ENCODE results near the gene GUCY1B1.
A peak's percentile ranks its signal among the peaks of the same experiment; 100 is the strongest.

Gene GUCY1B1

DNA sequence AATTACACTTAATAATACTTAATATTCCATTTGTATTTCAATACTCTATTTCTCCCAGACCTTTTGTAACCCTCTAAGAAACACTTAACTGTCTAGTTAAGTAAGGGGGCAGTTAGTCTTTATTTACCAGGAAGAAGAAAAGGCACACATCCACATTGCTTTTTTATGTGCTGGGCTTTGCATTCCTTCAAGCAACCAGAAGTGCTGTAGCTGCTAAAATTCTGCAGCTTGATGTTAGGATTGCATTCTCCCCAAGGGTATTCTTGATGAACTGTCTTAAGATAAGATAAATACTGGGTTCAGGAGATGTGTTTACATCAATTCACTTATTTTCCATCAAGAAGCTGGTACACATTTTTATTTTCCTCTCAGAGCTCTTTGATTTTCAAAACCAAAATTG lies 83.3 kb downstream of the GUCY1B1 start:
- H3K4me2 ChIP-seq (ENCODE audit: low read length), result no peak overlapping the region
- no peak overlapping the region for H3K18ac ChIP-seq (ENCODE audit: low read length)

DNA sequence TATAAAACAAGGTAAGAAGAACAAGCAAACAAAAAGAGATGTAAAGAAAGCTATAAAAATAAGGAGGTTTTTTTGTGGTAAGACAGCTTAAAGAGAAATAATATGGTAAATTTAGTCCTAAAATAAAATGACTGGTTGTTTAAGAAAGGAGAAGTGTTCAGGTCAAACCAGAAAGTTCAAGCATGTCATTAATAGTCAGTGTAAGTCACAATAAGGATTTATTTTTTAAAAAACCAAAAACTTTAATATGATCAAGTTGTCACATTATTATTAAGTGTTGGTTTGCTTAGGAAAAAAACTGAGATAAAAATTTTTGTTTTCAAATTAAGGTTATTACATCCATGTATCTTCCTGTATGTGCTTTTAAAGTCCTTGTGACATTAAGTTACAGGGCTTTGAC lies 88.1 kb downstream of the GUCY1B1 start:
- H2BK15ac ChIP-seq (replicated peaks; ENCODE audit: low read depth), result no peak overlapping the region
- H3K56ac ChIP-seq (ENCODE audit: low read length), result no peak overlapping the region
- no peak overlapping the region for H3K23ac ChIP-seq (ENCODE audit: low read length)
- DNase-seq, result peak; percentile 23
- no peak overlapping the region for H3K18ac ChIP-seq (ENCODE audit: low read length)
- H3K4me3 ChIP-seq (ENCODE audit: low read length), result no peak overlapping the region
- no peak overlapping the region for H4K8ac ChIP-seq (ENCODE audit: low read depth, low read length)
- H2BK120ac ChIP-seq (ENCODE audit: low read depth, low read length), result no peak overlapping the region
- no peak overlapping the region for H3K4ac ChIP-seq (ENCODE audit: low read depth, low read length)
- H3K27me3 ChIP-seq (ENCODE audit: insufficient read depth, low read length, poor library complexity), result no peaks in the 10 kb centered on the region
- no peaks in the 10 kb centered on the region for H3K36me3 ChIP-seq (ENCODE audit: control insufficient read depth, insufficient read depth, low read length)
- no peaks in the 10 kb centered on the region for H3K4me1 ChIP-seq (ENCODE audit: control insufficient read depth, low read depth, low read length)
- H3K79me2 ChIP-seq (ENCODE audit: control insufficient read depth, insufficient read depth, low read length), result no peaks in the 10 kb centered on the region
- H3K27ac ChIP-seq (ENCODE audit: low read depth, low read length), result no peak overlapping the region
- H3K9ac ChIP-seq (ENCODE audit: low read length), result no peak overlapping the region
- no peak overlapping the region for H3K4me2 ChIP-seq (ENCODE audit: low read length)
- no peak overlapping the region for H2BK5ac ChIP-seq (ENCODE audit: low read length)
- H3K79me1 ChIP-seq (ENCODE audit: low read length), result no peaks in the 10 kb centered on the region
- no peak overlapping the region for H4K5ac ChIP-seq (ENCODE audit: low read length)
- H2AK5ac ChIP-seq (ENCODE audit: low read length), result no peak overlapping the region

More for the DNA sequence above, 83.3 kb downstream of the GUCY1B1 start:
- Histone ChIP-seq H2BK5ac (ENCODE audit: low read length) (no peak overlapping the region), H3K27me3 (ENCODE audit: insufficient read depth, low read length, poor library complexity) (no peaks in the 10 kb centered on the region), H3K79me2 (ENCODE audit: control insufficient read depth, insufficient read depth, low read length) (no peaks in the 10 kb centered on the region), H3K4me1 (ENCODE audit: control insufficient read depth, low read depth, low read length) (no peaks in the 10 kb centered on the region), H3K36me3 (ENCODE audit: control insufficient read depth, insufficient read depth, low read length) (no peaks in the 10 kb centered on the region), H4K5ac (ENCODE audit: low read length) (no peak overlapping the region), H2AK5ac (ENCODE audit: low read length) (no peak overlapping the region), H3K27ac (ENCODE audit: low read depth, low read length) (no peak overlapping the region), H3K9ac (ENCODE audit: low read length) (no peak overlapping the region), H3K4ac (ENCODE audit: low read depth, low read length) (no peak overlapping the region), H2BK15ac (replicated peaks; ENCODE audit: low read depth) (no peak overlapping the region), H4K8ac (ENCODE audit: low read depth, low read length) (no peak overlapping the region), H3K4me3 (ENCODE audit: low read length) (no peak overlapping the region), H3K79me1 (ENCODE audit: low read length) (no peaks in the 10 kb centered on the region), H3K23ac (ENCODE audit: low read length) (no peak overlapping the region), H3K56ac (ENCODE audit: low read length) (no peak overlapping the region), H2BK120ac (ENCODE audit: low read depth, low read length) (no peak overlapping the region)
- no peak for DNase-seq

- Histone ChIP-seq H3K79me1 (ENCODE audit: low read length) (no peaks in the 10 kb centered on the region), H3K4me3 (ENCODE audit: low read length) (no peak overlapping the region), H3K23ac (ENCODE audit: low read length) (no peak overlapping the region), H4K8ac (ENCODE audit: low read depth, low read length) (no peak overlapping the region), H3K27me3 (ENCODE audit: insufficient read depth, low read length, poor library complexity) (no peaks in the 10 kb centered on the region), H4K5ac (ENCODE audit: low read length) (no peak overlapping the region), H2BK15ac (replicated peaks; ENCODE audit: low read depth) (no peak overlapping the region), H2BK5ac (ENCODE audit: low read length) (no peak overlapping the region), H3K18ac (ENCODE audit: low read length) (no peak overlapping the region), H3K4me1 (ENCODE audit: control insufficient read depth, low read depth, low read length) (no peaks in the 10 kb centered on the region), H3K4me2 (ENCODE audit: low read length) (no peak overlapping the region), H3K56ac (ENCODE audit: low read length) (no peak overlapping the region), H3K36me3 (ENCODE audit: control insufficient read depth, insufficient read depth, low read length) (no peaks in the 10 kb centered on the region), H3K9ac (ENCODE audit: low read length) (no peak overlapping the region), H2AK5ac (ENCODE audit: low read length) (no peak overlapping the region), H3K27ac (ENCODE audit: low read depth, low read length) (no peak overlapping the region), H3K79me2 (ENCODE audit: control insufficient read depth, insufficient read depth, low read length) (no peaks in the 10 kb centered on the region), H2BK120ac (ENCODE audit: low read depth, low read length) (no peak overlapping the region), H3K4ac (ENCODE audit: low read depth, low read length) (no peak overlapping the region)
- WGBS (ENCODE audit: extremely low coverage, insufficient coverage, low lambda C conversion rate), result no CpG with 5 or more reads among the region's 4 CpGs
- DNase-seq, result no peak
These were observed 90.2 kb downstream of the GUCY1B1 start for GRCh38 chr4:155849042-155849441.

DNA sequence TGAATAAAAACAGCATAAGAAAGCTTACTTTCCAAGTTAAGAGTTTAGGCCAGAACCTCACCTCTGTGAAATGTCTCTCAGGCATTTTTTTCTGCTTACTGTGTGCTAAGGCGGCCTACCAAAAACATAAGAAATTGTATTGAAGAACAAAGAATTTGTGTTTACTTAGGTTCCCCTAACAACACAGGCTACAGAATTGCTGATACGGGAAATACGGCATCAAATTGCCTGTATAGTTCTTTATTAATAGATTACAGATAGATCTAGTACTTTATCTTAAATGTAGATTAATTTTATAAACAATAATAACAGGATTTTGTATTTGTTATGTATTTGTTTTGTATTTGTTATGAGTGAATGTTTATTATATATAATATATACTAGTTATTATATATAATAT lies 94.4 kb downstream of the GUCY1B1 start:
- Histone ChIP-seq H3K18ac (ENCODE audit: low read length) (no peak overlapping the region), H3K27ac (ENCODE audit: low read depth, low read length) (no peak overlapping the region), H3K79me2 (ENCODE audit: control insufficient read depth, insufficient read depth, low read length) (no peaks in the 10 kb centered on the region), H3K4me3 (ENCODE audit: low read length) (no peak overlapping the region), H3K9ac (ENCODE audit: low read length) (no peak overlapping the region), H2BK5ac (ENCODE audit: low read length) (no peak overlapping the region), H3K4me1 (ENCODE audit: control insufficient read depth, low read depth, low read length) (no peaks in the 10 kb centered on the region), H3K79me1 (ENCODE audit: low read length) (no peaks in the 10 kb centered on the region), H4K5ac (ENCODE audit: low read length) (no peak overlapping the region), H2BK120ac (ENCODE audit: low read depth, low read length) (no peak overlapping the region), H3K23ac (ENCODE audit: low read length) (no peak overlapping the region), H4K8ac (ENCODE audit: low read depth, low read length) (no peak overlapping the region), H2AK5ac (ENCODE audit: low read length) (no peak overlapping the region), H2BK15ac (replicated peaks; ENCODE audit: low read depth) (no peak overlapping the region), H3K56ac (ENCODE audit: low read length) (no peak overlapping the region), H3K4ac (ENCODE audit: low read depth, low read length) (no peak overlapping the region), H3K36me3 (ENCODE audit: control insufficient read depth, insufficient read depth, low read length) (no peaks in the 10 kb centered on the region), H3K4me2 (ENCODE audit: low read length) (no peak overlapping the region), H3K27me3 (ENCODE audit: insufficient read depth, low read length, poor library complexity) (no peaks in the 10 kb centered on the region)
- no CpG with 5 or more reads among the region's 3 CpGs for WGBS (ENCODE audit: extremely low coverage, insufficient coverage, low lambda C conversion rate)
- no peak for DNase-seq

- Histone ChIP-seq H3K79me2 (ENCODE audit: control insufficient read depth, insufficient read depth, low read length) (no peaks in the 10 kb centered on the region), H3K9ac (ENCODE audit: low read length) (no peak overlapping the region), H3K79me1 (ENCODE audit: low read length) (no peaks in the 10 kb centered on the region), H4K8ac (ENCODE audit: low read depth, low read length) (no peak overlapping the region), H2BK5ac (ENCODE audit: low read length) (no peak overlapping the region), H3K18ac (ENCODE audit: low read length) (peak overlapping the region; percentile 41), H3K4me1 (ENCODE audit: control insufficient read depth, low read depth, low read length) (no peaks in the 10 kb centered on the region), H4K5ac (ENCODE audit: low read length) (no peak overlapping the region), H3K4me3 (ENCODE audit: low read length) (no peak overlapping the region), H3K27me3 (ENCODE audit: insufficient read depth, low read length, poor library complexity) (no peaks in the 10 kb centered on the region), H2BK120ac (ENCODE audit: low read depth, low read length) (no peak overlapping the region), H3K4me2 (ENCODE audit: low read length) (no peak overlapping the region), H3K36me3 (ENCODE audit: control insufficient read depth, insufficient read depth, low read length) (no peaks in the 10 kb centered on the region), H3K23ac (ENCODE audit: low read length) (no peak overlapping the region), H3K4ac (ENCODE audit: low read depth, low read length) (no peak overlapping the region), H2BK15ac (replicated peaks; ENCODE audit: low read depth) (no peak overlapping the region), H3K27ac (ENCODE audit: low read depth, low read length) (no peak overlapping the region), H3K56ac (ENCODE audit: low read length) (no peak overlapping the region), H2AK5ac (ENCODE audit: low read length) (no peak overlapping the region)
- DNase-seq, result no peak
- no CpG with 5 or more reads among the region's 6 CpGs for WGBS (ENCODE audit: extremely low coverage, insufficient coverage, low lambda C conversion rate)
These were observed 95.9 kb downstream of the GUCY1B1 start for GRCh38 chr4:155854582-155855226.

GRCh38 chr4:155855897-155856296 lies 97.1 kb downstream of the GUCY1B1 start:
- H3K79me2 ChIP-seq (ENCODE audit: control insufficient read depth, insufficient read depth, low read length), result no peaks in the 10 kb centered on the region
- no peak overlapping the region for H3K4me2 ChIP-seq (ENCODE audit: low read length)
- H3K4me3 ChIP-seq (ENCODE audit: low read length), result no peak overlapping the region
- no peaks in the 10 kb centered on the region for H3K27me3 ChIP-seq (ENCODE audit: insufficient read depth, low read length, poor library complexity)
- H3K56ac ChIP-seq (ENCODE audit: low read length), result no peak overlapping the region
- no CpG with 5 or more reads among the region's 2 CpGs for WGBS (ENCODE audit: extremely low coverage, insufficient coverage, low lambda C conversion rate)
- no peak overlapping the region for H2AK5ac ChIP-seq (ENCODE audit: low read length)
- no peak for DNase-seq
- H3K27ac ChIP-seq (ENCODE audit: low read depth, low read length), result no peak overlapping the region
- no peaks in the 10 kb centered on the region for H3K36me3 ChIP-seq (ENCODE audit: control insufficient read depth, insufficient read depth, low read length)
- no peak overlapping the region for H4K5ac ChIP-seq (ENCODE audit: low read length)
- H3K9ac ChIP-seq (ENCODE audit: low read length), result no peak overlapping the region
- no peaks in the 10 kb centered on the region for H3K4me1 ChIP-seq (ENCODE audit: control insufficient read depth, low read depth, low read length)
- H3K79me1 ChIP-seq (ENCODE audit: low read length), result no peaks in the 10 kb centered on the region
- H3K18ac ChIP-seq (ENCODE audit: low read length), result no peak overlapping the region
- H2BK120ac ChIP-seq (ENCODE audit: low read depth, low read length), result no peak overlapping the region
- no peak overlapping the region for H3K4ac ChIP-seq (ENCODE audit: low read depth, low read length)
- no peak overlapping the region for H2BK15ac ChIP-seq (replicated peaks; ENCODE audit: low read depth)
- no peak overlapping the region for H2BK5ac ChIP-seq (ENCODE audit: low read length)
- H4K8ac ChIP-seq (ENCODE audit: low read depth, low read length), result no peak overlapping the region
- no peak overlapping the region for H3K23ac ChIP-seq (ENCODE audit: low read length)
